Right lung (tissue), 5 donors: ENCODE data around the gene RPS16. TPM values are rescaled to one million over a fixed set of nuclear protein-coding genes. Genes with fewer than 3 reads are reported as not detected.
"Not testable (repeated sequence)": the region's sequence is repeated elsewhere in the genome, so short reads cannot be mapped to it uniquely, and the experiment has no call there.

ENCODE experiments used
- DNase-seq, 2 donors: peaks; one replicate each; pipeline ENCODE4 v3.0.0-alpha.2; 2013
- polyA plus RNA-seq, 5 donors: library from polyadenylated mRNA; unstranded; fragments of 120-200 nt; gene quantifications; one replicate each; pipeline versions ENCODE4 v1.2.1 to v1.2.3, GENCODE V29; 2013; ENCODE audit warnings: inconsistent platforms in 1 of 5, low replicate concordance in 1 of 5; ENCODE audit not compliant: insufficient read length in 5 of 5, insufficient read depth in 1 of 5

RPS16 gene
- polyA plus RNA-seq, 5 donors: 1,340 to 2,075 (median 1,433) TPM

- no peak for DNase-seq
Observed at GRCh38 chr19:39467941-39468340, 32.2 kb upstream of the RPS16 start.

- DNase-seq: no peak
Observed at GRCh38 chr19:39465956-39466747, 30.4 kb upstream of the RPS16 start.

DNA sequence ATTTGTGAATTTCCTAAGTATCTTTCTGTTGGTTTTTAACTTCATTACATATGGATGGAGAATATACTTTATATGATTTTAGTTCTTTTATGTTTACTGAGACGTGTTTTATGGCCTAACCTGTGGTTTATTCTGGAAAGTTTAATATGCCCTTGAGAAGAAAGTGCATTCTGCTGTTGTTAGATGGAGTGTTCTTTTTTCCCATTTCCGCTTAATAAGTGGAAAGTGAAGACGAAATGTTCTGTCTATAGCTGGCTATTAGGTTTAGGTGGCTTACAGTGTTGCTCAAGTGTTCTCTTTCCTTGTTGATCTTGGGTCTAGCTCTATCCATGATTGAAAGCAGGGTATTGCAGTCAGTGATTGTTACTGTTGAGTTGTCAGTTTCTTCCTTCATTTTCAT is 27.7 kb upstream of the RPS16 start:
- DNase-seq: no peak

DNA sequence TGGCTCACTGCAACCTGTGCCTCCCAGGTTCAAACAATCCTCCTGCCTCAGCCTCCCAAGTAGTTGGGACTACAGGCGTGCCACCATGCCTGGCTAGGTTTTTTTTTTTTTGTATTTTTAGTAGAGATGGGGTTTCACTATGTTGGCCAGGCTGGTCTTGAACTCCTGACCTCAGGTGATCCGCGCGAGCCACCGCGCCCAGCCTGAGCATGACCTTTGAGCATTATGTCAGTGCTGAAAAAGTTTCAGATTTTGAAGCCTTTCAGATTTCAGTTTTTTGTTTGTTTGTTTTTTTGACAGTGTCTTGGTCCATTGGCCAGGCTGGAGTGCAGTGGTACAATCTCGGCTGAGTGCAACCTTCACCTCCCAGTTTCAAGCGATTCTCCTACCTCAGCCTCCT is 15.5 kb upstream of the RPS16 start:
- DNase-seq: not testable (repeated sequence)

GRCh38 chr19:39449116-39449797 is 13.5 kb upstream of the RPS16 start:
- DNase-seq: no peak

DNA sequence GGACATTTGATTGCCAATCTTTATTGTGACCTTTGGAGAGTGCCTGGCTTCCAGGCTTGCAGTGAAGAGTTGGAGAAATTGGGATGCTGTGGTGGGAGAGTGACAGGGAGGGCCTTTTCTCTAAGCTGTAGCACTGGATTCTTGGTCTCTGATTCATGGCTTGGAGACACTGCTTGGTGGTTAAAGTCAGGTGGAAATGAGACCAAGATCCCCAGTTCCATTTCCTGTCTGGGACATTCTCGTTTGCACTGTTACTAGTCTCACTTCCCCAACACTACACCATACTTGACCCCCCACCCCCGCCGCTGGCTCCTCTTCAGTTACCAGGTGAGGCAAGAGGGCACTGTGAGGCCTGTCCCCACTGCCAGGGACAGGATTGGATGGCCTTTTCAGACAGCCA is 12.5 kb upstream of the RPS16 start:
- DNase-seq: no peak

- no peak for DNase-seq
Observed at GRCh38 chr19:39446365-39447084, 10.8 kb upstream of the RPS16 start.

- peak; percentile 95 to 97 for DNase-seq
Observed at GRCh38 chr19:39445196-39446111, 9.7 kb upstream of the RPS16 start, which contains the start of gene SUPT5H. SUPT5H (plus strand) TSS chr19:39445582; CDS start chr19:39445891, 309 bp downstream.

DNA sequence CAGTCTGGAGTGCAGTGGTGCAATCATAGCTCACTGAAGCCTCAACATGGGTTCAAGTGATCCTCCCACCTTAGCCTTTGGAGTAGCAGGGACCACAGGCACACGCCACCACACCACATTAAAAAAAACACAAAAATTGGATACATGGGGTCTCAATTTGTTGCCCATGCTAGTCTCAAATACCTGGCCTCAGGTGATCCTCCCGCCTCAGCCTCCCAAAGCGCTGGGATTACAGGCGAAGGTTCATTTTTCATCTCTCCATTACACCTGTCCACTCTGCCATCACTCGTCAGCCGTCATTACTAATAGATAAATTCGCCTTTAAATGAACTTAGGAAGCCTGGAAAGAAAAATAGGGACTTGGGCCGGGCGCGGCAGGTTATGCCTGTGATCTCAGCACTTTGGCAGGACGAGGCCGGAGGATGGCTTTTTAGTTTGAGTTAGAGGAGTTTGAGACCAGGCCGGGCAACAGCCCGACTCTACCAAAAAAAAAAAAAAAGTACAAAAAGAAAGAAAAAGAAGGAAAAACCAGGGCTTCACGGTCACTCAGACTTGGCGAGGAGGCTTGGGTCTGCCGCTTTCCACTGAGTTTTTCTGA is 8.9 kb upstream of the RPS16 start:
- no peak for DNase-seq

- no peak for DNase-seq
Observed at GRCh38 chr19:39438270-39438934, 2.7 kb upstream of the RPS16 start.

GRCh38 chr19:39436350-39436716 is 584 bp upstream of the RPS16 start:
- no peak for DNase-seq

- DNase-seq: no peak
Observed at GRCh38 chr19:39434123-39435076, 1.3 kb downstream of the RPS16 start.

DNA sequence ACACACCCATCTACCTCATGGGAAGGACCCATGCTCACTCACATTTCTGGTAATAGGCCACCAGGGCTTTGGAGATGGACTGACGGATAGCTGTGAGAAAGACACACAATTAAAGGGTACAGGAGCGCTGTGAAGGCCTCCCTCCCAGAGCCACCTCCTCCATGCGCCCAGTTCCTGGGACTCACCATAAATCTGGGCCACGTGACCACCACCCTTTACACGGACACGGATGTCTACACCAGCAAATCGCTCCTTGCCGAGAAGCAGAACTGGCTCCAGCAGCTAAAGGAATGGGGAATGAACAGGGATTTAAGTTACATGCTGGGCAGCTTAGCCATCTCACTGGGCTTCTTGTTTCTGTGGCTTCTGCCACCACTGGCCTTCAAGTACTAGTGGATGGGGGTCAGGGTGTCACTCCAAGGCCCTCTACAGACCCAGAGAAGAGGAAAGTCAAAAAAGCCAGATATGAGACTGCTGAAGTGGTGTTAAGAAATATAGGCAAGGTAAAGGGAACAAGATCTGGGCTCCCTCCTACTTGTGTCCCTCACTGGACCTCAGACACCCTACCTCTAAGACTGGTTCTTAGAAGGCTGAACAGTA is 2.2 kb downstream of the RPS16 start:
- DNase-seq: no peak

DNA sequence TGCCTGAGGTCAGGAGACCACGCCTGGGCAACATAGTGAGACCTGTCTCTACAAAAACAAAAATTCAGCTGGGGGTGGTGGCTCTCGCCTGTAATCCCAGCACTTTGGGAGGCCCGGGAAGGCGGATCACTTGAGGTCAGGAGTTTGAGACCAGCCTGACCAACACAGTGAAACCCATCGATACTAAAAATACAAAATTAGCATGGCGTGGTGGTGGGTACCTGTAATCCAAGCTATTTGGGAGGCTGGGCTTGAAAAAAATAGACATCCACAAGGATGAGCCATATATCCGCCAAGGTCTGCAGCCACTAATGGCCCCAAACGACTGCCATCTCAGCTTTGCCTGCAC is 3.1 kb downstream of the RPS16 start:
- no peak for DNase-seq

- DNase-seq: no peak
Observed at GRCh38 chr19:39430675-39431593, 4.8 kb downstream of the RPS16 start.

DNA sequence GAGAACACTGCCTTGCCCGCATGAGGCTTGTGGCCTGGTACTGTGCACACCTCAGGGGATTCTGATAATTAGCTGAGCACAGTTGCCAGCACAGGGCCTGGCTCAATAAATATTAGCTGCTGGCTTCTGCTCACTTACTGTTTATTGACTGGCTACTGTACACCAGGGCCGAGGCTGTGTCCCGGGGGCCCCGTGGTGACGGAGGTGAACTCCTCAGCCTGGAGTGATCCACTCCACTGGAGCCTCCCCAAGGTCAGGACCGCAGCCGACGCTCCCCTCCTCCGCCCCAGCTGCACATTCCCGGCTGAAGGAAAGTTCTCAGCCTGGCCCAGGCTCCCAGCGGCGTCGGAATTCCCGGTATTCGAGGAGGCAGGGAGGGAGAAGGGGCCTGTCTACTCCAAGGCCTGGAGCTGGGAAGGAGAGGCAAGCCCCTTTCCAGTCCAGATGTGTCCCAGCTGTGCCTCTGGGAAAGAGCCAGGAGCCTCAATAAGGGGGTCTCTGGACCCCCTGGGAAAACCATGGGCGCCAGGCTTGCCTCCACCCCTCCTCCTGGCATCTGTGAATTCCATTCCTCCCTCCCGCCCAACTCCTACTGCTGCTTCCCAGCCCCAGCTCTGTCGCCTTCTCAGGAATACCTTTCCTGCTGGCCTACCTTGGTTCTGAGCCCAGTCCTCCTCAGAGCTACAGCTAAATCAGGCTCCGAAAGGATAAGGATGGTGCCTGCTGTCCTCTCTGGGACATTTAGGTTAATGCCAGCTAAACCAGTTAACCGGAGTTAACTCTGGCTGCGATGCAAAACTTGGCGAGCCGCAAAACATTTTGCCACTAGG is 7.3 kb downstream of the RPS16 start:
- DNase-seq: peak; percentile 76 to 79

DNA sequence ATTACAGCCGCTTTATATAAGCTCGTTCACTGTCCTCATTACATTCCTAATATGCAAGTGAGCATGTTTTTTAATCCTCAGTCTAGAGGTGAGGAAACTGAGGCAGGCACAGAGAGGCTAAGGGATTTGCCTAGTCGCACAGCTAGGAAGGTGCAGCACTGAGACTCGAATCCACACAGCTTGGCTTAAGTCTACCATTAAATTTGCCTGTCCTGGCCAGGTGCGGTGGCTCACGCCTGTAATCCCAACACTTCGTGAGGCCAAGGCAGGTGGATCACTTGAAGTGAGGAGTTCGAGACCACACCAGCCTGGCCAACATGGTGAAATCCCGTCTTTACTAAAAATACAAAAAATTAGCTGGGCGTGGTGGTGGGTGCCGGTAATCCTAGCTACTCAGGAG is 8.0 kb downstream of the RPS16 start:
- no peak for DNase-seq
